ENCODE data around the gene PPP1R1B.

PPP1R1B gene

GRCh38 chr17:39626171-39627046 lies at the start of gene PPP1R1B:
Gene PPP1R1B (plus strand): TSS chr17:39626952. CDS start chr17:39627393, 441 bp downstream.
- no peak for TF ChIP-seq CTCF (IDR thresholded peaks at IDR 0.05; ENCODE audit: insufficient read depth, low read length, missing control alignments)
- no peak for DNase-seq (ENCODE audit: low read depth, low spot score)
- H3K4me3 ChIP-seq (ENCODE audit: low read depth, low read length) = peak within 1 kb of the TSS; percentile 30
- POLR2A ChIA-PET = no interaction called here
- CTCF ChIA-PET = interaction anchor here (0.8 to 28.8 kb wide), 6 partner anchors 2 to 99 kb away, joined by 3 to 822 read pairs (median 509); partner anchors contain the start of genes PNMT, PPP1R1B, STARD3 and TCAP

DNA sequence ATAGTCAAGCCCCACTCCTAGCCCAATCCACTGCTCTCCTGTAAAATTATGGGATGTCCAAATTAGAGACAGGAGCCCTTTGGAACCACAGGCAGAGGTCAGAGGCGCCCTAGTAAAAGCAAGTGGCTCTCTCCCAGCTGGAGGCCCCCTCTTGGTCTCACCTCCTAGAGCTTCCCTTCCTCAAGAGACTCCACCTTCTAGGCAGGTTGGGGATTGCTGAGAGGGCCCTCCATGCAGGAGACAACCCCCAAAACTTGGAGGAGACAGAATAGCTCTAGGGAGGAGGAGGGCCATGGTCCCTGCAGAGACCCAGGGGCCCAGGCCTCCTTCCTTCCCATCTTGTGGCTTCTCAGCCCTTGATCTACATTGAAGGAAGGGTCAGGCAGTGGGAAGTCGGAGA lies 48.5 kb upstream of the PPP1R1B start:
- TF ChIP-seq CTCF (IDR thresholded peaks at IDR 0.05; ENCODE audit: insufficient read depth, low read length, missing control alignments) = no peak
- no peak overlapping the region for H3K4me3 ChIP-seq (ENCODE audit: low read depth, low read length)
- ChIA-PET POLR2A (no interaction called here), CTCF (interaction anchor here (1.0 to 3.2 kb wide), 5 partner anchors 26 to 56 kb away, joined by 4 to 33 read pairs (median 10); no protein-coding TSS in a partner anchor)
- no peak for DNase-seq (ENCODE audit: low read depth, low spot score)

GRCh38 chr17:39579318-39580081 lies 47.3 kb upstream of the PPP1R1B start:
- ChIA-PET CTCF (interaction anchor here (1.1 to 2.7 kb wide), 3 partner anchors 14 to 47 kb away, joined by 3 to 10 read pairs (median 3); partner anchors contain the start of gene PPP1R1B), POLR2A (no interaction called here)
- DNase-seq (ENCODE audit: low read depth, low spot score) = no peak
- no peak overlapping the region for H3K4me3 ChIP-seq (ENCODE audit: low read depth, low read length)
- no peak for TF ChIP-seq CTCF (IDR thresholded peaks at IDR 0.05; ENCODE audit: insufficient read depth, low read length, missing control alignments)

- no peak overlapping the region for H3K4me3 ChIP-seq (ENCODE audit: low read depth, low read length)
- TF ChIP-seq CTCF (IDR thresholded peaks at IDR 0.05; ENCODE audit: insufficient read depth, low read length, missing control alignments) = no peak
- CTCF ChIA-PET = interaction anchor here (1.1 to 2.7 kb wide), 4 partner anchors 15 to 47 kb away, joined by 3 to 10 read pairs (median 5); partner anchors contain the start of gene PPP1R1B
- POLR2A ChIA-PET = no interaction called here
- DNase-seq (ENCODE audit: low read depth, low spot score) = no peak
Observed at GRCh38 chr17:39580082-39580468, 46.7 kb upstream of the PPP1R1B start.

- POLR2A ChIA-PET = no interaction called here
Observed at GRCh38 chr17:39581071-39581758, 45.5 kb upstream of the PPP1R1B start.

More at GRCh38 chr17:39581071-39581758, 45.5 kb upstream of the PPP1R1B start:
- TF ChIP-seq CTCF (IDR thresholded peaks at IDR 0.05; ENCODE audit: insufficient read depth, low read length, missing control alignments) = no peak
- DNase-seq (ENCODE audit: low read depth, low spot score) = no peak
- no peak overlapping the region for H3K4me3 ChIP-seq (ENCODE audit: low read depth, low read length)
- CTCF ChIA-PET = interaction anchor here (1.4 to 2.7 kb wide), 3 partner anchors 40 to 45 kb away, joined by 3 to 10 read pairs (median 7); partner anchors contain the start of gene PPP1R1B

Measured in AG04449 (cell line).